MM.1S (cell line): ENCODE data around the gene PATJ.
"Not testable (repeated sequence)": the region's sequence is repeated elsewhere in the genome, so short reads cannot be mapped to it uniquely, and the experiment has no call there.

Source experiments
- DNase-seq: peaks from one replicate; pipeline ENCODE4 v3.0.0-alpha.2; 2015
- H2AFZ ChIP-seq: fragments of 300-600 bp; sonication (generic); 2 replicates; pipeline ENCODE4 v1.6.0; 2016; ENCODE audit warnings: antibody characterized with exemption, low read length
- H3F3A ChIP-seq: fragments of 300-600 bp; sonication (generic); 2 replicates; pipeline ENCODE4 v1.6.1; 2016; ENCODE audit warnings: mild to moderate bottlenecking, antibody characterized with exemption, low read length, moderate library complexity, mixed read lengths; ENCODE audit not compliant: insufficient read depth
- H3K27ac ChIP-seq: fragments of 300-600 bp; sonication (generic); 2 replicates; pipeline ENCODE4 v1.5.1; 2016; ENCODE audit warnings: mild to moderate bottlenecking, low read length
- H3K27me3 ChIP-seq: fragments of 300-600 bp; sonication (generic); replicated peaks from 2 replicates; pipeline ENCODE4 v1.6.0; 2016; ENCODE audit warnings: low read length; ENCODE audit not compliant: insufficient read depth
- H3K36me3 ChIP-seq: fragments of 300-600 bp; sonication (generic); replicated peaks from 2 replicates; pipeline ENCODE4 v1.6.1; 2016; ENCODE audit warnings: mild to moderate bottlenecking, low read length, mixed read lengths; ENCODE audit not compliant: insufficient read depth
- H3K4me1 ChIP-seq: fragments of 300-600 bp; sonication (generic); 2 replicates; pipeline ENCODE4 v1.6.1; 2016; ENCODE audit warnings: low read length, mixed read lengths
- H3K4me2 ChIP-seq: fragments of 300-600 bp; sonication (generic); 2 replicates; pipeline ENCODE4 v1.6.0; 2016; ENCODE audit warnings: low read depth, low read length
- H3K4me3 ChIP-seq: fragments of 300-600 bp; sonication (generic); 2 replicates; pipeline ENCODE4 v1.5.1; 2016; ENCODE audit warnings: low read length, mixed read lengths
- H3K79me2 ChIP-seq: fragments of 300-600 bp; sonication (generic); 2 replicates; pipeline ENCODE4 v1.6.1; 2016; ENCODE audit warnings: mixed run types, low read length, mixed read lengths
- H3K9ac ChIP-seq: fragments of 300-600 bp; sonication (generic); 2 replicates; pipeline ENCODE4 v1.6.1; 2016; ENCODE audit warnings: low read length, mixed read lengths
- H3K9me2 ChIP-seq: fragments of 300-600 bp; sonication (generic); replicated peaks from 2 replicates; pipeline ENCODE4 v1.6.1; 2016; ENCODE audit warnings: mild to moderate bottlenecking, low read length, mixed read lengths; ENCODE audit not compliant: insufficient read depth
- H3K9me3 ChIP-seq: fragments of 300-600 bp; sonication (generic); replicated peaks from 2 replicates; pipeline ENCODE4 v1.6.1; 2016; ENCODE audit warnings: mild to moderate bottlenecking, low read length, mixed read lengths; ENCODE audit not compliant: insufficient read depth
- H4K20me1 ChIP-seq: fragments of 300-600 bp; sonication (generic); 2 replicates; pipeline ENCODE4 v1.6.1; 2016; ENCODE audit warnings: mild to moderate bottlenecking, low read length, moderate library complexity, mixed read lengths; ENCODE audit not compliant: insufficient read depth
- CTCF ChIP-seq: fragments of 300-600 bp; sonication (generic); IDR thresholded peaks from 2 replicates; pipeline ENCODE4 v1.5.1; 2016; ENCODE audit warnings: antibody characterized with exemption, low read length, mixed read lengths
- EZH2 ChIP-seq: fragments of 300-600 bp; sonication (generic); optimal IDR thresholded peaks from 2 replicates; pipeline ENCODE3; 2017; ENCODE audit warnings: low read depth, mild to moderate bottlenecking, antibody characterized with exemption, low read length, mixed read lengths
- EZH2phosphoT487 ChIP-seq: fragments of 300-600 bp; sonication (generic); IDR thresholded peaks from 2 replicates; pipeline ENCODE4 v1.6.1; 2018; ENCODE audit warnings: antibody characterized with exemption, low read length

Gene PATJ

DNA sequence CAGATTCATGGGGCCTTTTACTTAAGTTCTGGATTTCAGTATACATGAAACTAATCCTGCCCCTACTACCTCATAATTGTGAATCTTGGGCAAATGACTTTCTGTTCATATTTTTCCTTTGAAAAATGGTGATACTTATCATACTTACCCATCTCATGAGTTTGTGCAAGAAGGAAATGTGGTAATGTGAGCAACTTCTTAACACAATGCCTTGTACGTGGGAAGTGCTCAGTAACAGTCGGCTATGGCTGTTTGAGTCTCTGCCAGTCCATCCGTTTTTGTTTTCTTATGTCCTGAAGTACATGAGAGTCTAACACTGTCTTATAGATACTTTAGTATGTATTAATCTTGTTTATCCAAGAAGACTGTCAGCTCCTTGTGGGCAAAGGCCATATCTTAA is 86.5 kb downstream of the PATJ start:
- Histone ChIP-seq H3K27ac (no peak overlapping the region), H4K20me1 (no peaks in the 10 kb centered on the region), H3K9ac (no peak overlapping the region), H3K36me3 (no peaks in the 10 kb centered on the region), H2AFZ (no peak overlapping the region), H3K4me3 (no peak overlapping the region), H3K79me2 (no peaks in the 10 kb centered on the region), H3K9me3 (no peaks in the 10 kb centered on the region), H3K4me1 (no peaks in the 10 kb centered on the region), H3K4me2 (no peak overlapping the region), H3K9me2 (no peaks in the 10 kb centered on the region), H3F3A (no peaks in the 10 kb centered on the region), H3K27me3 (no peaks in the 10 kb centered on the region)
- no peak for TF ChIP-seq CTCF
- TF ChIP-seq EZH2: no peak
- no peak for TF ChIP-seq EZH2phosphoT487
- no peak for DNase-seq

DNA sequence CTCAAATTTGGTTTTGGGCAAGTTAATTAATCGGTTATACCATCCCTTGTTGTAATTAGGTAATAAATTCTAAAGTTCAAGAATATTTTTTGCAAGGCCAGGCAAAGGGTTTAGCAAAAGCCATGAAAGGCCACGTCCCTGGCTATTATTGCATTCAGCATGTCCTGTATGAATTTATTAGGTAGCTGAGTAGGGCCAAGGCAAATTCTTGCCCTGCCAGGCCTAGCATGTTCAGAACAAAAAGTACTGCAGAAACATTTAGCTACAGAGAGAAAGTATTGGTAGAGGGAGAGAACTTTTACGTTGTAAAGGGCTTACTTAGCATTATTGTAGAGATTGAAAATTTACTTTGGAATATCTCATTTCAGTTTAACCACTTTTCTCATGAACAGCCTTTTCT is 94.4 kb downstream of the PATJ start:
- Histone ChIP-seq H3K9me2 (no peaks in the 10 kb centered on the region), H3K27ac (no peak overlapping the region), H3K79me2 (no peaks in the 10 kb centered on the region), H3F3A (no peaks in the 10 kb centered on the region), H3K4me1 (no peaks in the 10 kb centered on the region), H3K36me3 (no peaks in the 10 kb centered on the region), H3K9ac (no peak overlapping the region), H3K27me3 (no peaks in the 10 kb centered on the region), H3K4me3 (no peak overlapping the region), H4K20me1 (no peaks in the 10 kb centered on the region), H3K4me2 (no peak overlapping the region), H2AFZ (no peak overlapping the region), H3K9me3 (no peaks in the 10 kb centered on the region)
- no peak for DNase-seq
- TF ChIP-seq EZH2: no peak
- TF ChIP-seq CTCF: no peak
- no peak for TF ChIP-seq EZH2phosphoT487

DNA sequence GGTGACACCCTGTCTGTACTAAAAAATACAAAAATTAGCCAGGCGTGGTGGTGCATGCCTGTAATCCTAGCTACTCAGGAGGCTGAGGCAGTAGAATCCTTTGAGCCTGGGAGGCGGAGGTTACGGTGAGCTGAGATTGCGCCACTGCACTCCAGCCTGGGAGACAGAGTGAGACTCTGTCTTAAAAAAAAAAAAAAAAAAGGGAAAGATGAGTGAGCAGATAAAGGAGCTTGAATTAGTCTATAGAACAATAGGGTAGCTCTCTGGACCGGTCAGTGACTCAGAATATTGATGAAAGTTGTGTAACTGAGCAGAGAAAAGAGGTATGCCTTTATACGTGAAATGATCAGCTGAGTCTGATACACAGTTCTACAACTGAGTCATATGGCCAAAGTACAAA is 95.3 kb downstream of the PATJ start:
- H3K27me3 ChIP-seq, H2AFZ ChIP-seq, H3K4me1 ChIP-seq, H3K4me2 ChIP-seq, H3K4me3 ChIP-seq, H3K36me3 ChIP-seq, H3K27ac ChIP-seq, H3K9me3 ChIP-seq, H3K9ac ChIP-seq, H3K79me2 ChIP-seq, DNase-seq, H3F3A ChIP-seq, H4K20me1 ChIP-seq, H3K9me2 ChIP-seq: not testable (repeated sequence)

DNA sequence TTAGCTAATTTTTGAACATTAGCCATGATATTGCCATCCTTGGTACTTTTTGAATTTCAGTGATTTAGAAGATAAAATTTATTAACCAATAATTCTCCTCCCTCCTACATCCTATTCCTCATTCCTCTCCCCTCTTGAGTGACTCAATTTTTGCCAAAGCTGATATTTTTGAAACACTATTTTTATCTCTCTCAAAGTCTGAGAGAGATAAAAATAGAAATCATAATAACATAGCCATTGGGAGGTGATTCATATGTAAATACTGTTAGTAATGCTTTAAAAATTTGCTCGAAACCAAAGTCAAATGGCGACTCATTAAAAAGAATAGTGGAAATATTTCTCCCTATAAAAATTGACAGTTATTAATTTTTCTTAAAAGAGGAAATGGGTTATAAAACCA is 97.4 kb downstream of the PATJ start:
- Histone ChIP-seq H3K4me2 (no peak overlapping the region), H4K20me1 (no peaks in the 10 kb centered on the region), H3K9ac (no peak overlapping the region), H3K27ac (no peak overlapping the region), H3K4me3 (no peak overlapping the region), H3K79me2 (no peaks in the 10 kb centered on the region), H2AFZ (no peak overlapping the region), H3K27me3 (no peaks in the 10 kb centered on the region), H3F3A (no peaks in the 10 kb centered on the region), H3K9me3 (no peaks in the 10 kb centered on the region), H3K36me3 (no peaks in the 10 kb centered on the region), H3K9me2 (no peaks in the 10 kb centered on the region), H3K4me1 (no peaks in the 10 kb centered on the region)
- DNase-seq: no peak
- no peak for TF ChIP-seq EZH2phosphoT487
- no peak for TF ChIP-seq EZH2
- no peak for TF ChIP-seq CTCF
